GM21390 (cell line): Measurements from ENCODE around the gene DNAJB14.

Source experiments
- ATAC-seq: cut with Tn5 transposase; IDR thresholded peaks from one replicate; pipeline ENCODE4 v1.9.1; 2021; ENCODE audit not compliant: unreplicated experiment

The DNAJB14 gene

GRCh38 chr4:99945718-99946355, 581 bp downstream of the DNAJB14 start:
- ATAC-seq = peak; percentile 2

DNA sequence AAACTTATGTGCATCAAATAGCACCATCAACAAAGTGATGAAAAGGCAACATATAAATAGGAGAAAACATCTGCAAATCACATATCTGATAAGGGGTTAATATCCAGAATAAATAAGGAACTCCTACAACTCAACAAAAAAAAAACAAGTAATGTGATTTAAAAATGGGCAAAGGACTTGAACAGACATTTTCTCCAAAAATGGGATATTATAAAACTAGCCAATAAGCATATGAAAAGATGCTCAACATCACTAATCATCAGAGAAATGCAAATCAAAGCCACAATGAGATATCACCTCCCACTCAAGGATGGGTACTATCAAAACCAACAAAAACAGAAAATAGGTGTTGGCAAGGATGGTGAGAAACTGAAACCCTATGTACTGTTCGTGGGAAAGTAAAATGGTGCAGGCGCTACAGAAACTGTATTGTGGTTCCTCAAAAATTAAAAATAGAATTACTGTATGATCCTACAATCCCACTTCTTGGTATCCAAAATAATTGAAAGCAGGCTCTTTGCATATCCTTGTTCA, 2.4 kb downstream of the DNAJB14 start:
- ATAC-seq = no peak

DNA sequence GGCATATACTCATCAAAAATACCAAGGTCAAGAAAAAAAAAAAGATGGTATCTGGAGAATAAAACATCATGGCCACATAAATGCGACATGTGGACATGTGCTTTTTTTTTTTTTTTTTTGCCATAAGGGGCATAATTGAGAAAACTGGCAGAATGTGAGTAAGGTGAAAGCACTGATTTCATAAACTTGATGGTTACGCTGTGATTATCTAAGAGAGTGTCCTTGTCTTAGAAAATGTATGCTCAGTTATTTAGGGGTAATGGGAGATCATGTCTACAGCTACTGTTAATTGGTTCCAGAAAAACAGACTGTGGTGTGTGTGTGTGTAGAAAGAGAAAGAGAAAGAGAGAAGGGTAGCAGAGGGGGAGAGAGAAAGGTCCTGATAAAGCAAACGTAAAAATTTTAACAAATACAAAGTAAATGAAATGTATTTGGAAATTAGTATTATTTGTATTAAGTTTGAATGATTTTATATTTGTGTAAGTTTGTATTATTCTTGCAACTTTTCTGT, 8.1 kb downstream of the DNAJB14 start:
- no peak for ATAC-seq

DNA sequence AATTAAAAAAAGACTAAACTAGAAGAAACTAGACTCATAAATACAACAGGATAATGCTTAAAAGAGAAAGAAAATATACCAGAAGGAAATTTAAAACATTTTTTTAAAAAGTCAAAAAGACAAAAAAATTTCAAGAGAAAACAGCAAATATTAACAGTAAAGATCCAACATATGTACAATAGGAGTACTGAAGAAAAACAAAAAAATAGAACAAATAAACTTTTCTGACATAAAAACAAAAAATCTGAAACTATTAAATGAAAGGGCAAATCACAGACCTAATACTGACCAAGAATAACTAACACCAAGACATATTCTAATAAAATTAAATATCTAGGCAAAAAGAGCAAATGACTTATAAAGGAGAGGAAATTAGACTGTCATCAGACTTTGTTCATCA, 11.5 kb downstream of the DNAJB14 start:
- no peak for ATAC-seq

GRCh38 chr4:99927566-99927965, 18.9 kb downstream of the DNAJB14 start:
- no peak for ATAC-seq

DNA sequence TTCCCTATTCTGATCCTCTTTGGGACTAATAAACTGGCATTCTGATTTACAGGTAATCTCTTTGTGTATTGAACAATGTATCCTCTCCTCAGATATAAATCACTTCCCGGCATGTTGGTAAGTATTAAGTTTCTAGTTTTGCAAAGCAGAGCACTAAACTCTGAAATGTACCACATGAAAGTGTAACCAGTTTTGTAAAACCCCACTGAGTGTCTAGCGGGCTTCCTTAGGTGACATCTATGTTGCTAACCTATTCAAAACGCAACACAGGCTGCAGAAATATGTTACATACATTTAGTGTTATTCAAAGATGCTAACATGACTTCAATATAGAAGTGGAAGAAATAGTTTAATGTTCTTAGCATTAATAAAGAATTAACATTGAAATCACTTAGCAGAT, 25.2 kb downstream of the DNAJB14 start:
- no peak for ATAC-seq

- ATAC-seq = no peak
Measured at GRCh38 chr4:99918656-99919055, 27.8 kb downstream of the DNAJB14 start.

GRCh38 chr4:99917575-99917974, 28.8 kb downstream of the DNAJB14 start:
- no peak for ATAC-seq

DNA sequence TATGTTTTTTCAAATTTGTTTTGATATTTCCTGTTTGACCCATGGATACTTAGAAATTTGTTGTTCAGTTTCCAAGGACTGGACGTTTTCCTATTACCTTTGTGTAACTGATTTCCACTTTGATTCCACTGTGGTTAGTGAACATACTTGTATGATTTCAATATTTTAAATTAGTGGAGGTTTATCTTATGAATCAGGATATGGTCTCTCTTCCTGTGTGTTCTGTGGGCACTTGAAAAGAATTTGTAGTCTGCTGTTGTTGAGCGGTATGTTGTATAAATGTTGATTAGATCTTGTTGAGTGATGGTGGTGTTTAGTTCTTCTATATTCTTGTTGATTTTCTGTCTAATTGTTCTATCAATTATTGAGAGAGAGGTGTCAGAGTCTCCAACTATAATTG, 31.0 kb downstream of the DNAJB14 start:
- no peak for ATAC-seq

GRCh38 chr4:99894998-99895397, 51.4 kb downstream of the DNAJB14 start:
- no peak for ATAC-seq

DNA sequence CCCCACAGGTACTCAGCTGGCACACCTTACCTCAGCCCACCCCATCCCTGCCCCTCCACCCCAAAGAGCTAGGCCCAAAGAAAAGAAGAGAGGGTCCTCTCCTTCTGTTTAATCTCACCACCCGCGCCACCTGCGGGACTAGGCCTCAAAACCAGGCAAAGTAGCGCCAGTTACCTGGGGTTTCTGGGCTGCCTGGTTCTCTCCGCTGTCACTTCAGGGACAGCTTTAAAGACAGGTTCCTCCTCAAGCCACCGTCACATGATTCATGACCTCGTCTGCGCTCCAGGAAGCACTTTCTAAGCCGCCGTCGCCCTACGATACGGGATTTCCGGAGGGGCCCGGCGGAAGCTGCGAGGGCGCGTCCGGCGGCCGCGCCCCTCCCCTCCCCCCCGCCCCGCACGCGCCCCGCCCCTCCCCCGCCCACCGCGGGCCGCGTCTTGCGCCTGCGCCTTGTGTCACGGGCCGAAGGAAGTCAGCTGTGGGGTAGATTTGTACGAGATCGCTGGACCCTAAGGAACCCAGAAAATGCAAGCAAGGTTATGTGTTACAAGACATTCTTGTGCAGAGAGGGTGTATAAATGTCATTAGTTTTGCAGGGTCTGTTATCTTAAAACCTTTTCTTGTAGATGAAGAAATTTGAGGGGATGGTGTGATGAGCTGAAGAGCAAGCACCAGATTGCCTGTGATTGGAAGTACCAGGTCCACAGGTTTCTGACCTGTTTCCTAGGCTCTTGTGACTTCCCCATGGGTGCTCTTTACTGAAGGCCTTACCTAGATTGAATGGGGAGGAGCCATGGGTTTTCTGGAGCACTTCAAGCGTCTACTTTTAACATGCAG, 52.0 kb downstream of the DNAJB14 start, which contains the start of gene LAMTOR3:
TSS of gene LAMTOR3 (minus strand) at position 267 of the 837 bp plus-strand sequence. CDS start 464 bp downstream, outside the sequence.
- peak; percentile 99 for ATAC-seq

- ATAC-seq = no peak
Measured at GRCh38 chr4:99893839-99894160, 52.6 kb downstream of the DNAJB14 start.

GRCh38 chr4:99893029-99893428, 53.4 kb downstream of the DNAJB14 start:
- no peak for ATAC-seq

- ATAC-seq = no peak
Measured at GRCh38 chr4:99891351-99891750, 55.1 kb downstream of the DNAJB14 start.

DNA sequence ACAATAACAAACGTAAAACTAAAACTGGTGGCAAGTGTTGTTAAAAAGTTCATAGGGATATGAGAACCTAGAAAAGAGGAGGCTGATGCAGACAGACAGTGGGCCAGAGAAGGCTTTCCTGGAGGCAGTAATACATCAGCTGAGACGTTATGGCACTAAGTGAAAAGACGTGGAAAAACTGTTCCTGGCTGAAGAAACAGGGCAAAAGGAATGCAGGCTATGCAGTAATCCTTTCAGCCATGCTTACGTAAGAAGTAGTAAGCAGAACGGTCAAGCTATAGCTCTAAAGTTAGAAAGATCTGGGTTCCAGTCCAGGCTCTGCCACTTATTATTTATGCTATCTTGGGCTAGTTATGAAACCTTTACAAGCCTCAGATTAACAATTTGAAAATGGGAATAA, 58.6 kb downstream of the DNAJB14 start:
- no peak for ATAC-seq

DNA sequence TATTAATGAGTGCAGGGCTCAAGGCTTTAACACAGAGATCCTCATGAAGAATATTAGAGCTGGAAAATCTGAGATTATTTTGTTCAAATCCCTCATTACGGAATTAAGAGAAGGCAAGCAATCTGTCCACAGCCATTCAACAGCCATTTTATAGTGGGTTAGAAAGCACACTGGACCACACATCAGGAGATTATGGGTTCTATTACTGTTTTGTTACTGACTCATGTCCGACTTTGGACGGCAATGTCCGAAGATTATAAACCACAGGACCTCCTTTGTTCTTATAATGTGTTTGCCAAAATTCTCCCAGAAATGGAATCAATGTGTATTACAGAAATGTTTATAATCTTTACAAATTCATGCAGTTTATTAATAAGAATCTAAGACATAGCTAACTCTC, 60.3 kb downstream of the DNAJB14 start:
- ATAC-seq = no peak

GRCh38 chr4:99885687-99886086, 60.7 kb downstream of the DNAJB14 start:
- ATAC-seq = no peak

DNA sequence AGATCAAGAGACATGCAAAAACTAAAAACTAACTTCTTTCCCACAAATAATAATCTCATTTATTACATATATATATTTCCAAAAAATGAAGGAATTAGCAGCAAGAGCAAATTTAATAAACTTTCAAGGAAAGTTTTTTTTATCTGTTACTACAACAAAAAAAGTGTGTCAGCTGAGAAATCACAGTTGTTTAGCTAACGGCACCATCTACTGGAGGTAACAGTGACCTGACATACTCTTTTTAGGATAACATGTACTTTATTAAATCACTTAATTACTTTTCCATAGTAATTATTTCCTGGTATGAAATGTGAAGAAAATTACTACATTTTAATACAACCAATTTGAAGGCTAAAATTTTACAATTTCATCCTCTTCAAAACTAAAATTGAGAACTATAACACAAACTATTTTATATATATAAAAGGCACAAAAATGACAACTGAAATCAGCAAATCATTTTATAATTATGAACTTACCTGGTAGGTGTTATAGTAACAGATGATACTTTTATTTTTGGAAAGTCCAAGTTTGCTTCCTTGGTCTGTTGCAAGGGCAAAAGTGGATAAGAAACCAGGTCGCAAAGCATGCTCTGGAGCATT, 61.3 kb downstream of the DNAJB14 start:
- ATAC-seq = no peak

DNA sequence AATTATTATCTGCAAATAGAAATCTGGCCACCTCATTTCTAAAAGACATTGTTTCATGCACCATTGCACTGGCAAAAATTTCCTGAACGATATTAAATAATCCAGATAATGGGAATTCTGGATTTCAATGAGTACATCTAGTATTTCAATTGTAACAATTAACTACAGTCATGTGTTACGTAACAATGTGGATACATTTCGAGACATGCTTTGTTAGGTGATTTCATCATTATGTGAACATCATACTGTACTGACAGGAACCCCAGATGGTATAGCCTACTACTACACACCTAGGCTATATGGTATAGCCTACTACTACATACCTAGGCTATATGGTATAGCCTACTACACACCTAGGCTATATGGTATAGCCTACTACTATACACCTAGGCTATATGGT, 67.0 kb downstream of the DNAJB14 start:
- no peak for ATAC-seq

GRCh38 chr4:99878604-99879003, 67.8 kb downstream of the DNAJB14 start:
- ATAC-seq = no peak

- no peak for ATAC-seq
Measured at GRCh38 chr4:99876946-99877345, 69.5 kb downstream of the DNAJB14 start.

DNA sequence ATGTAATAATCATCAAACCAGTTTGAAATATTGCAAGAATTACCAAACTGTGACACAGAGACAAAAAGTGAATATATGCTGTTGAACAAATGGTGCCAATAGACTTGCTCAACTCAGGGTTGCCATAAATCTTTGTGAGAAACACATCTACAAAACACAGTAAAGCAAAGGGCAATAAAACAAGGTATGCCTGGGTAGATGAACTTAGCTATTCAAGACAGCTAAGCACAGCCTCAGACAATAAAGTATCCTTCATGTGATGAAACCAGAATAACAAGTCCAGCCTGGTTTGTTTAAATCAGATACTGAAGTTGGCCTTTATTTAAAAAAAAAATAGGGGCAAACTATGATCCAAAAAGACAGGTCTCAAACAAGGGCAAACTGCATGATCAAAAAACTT, 71.3 kb downstream of the DNAJB14 start:
- ATAC-seq = no peak
